Right lobe of liver (tissue), 6 donors: ENCODE data around the gene GOLGA6L2. TPM values are rescaled to one million over a fixed set of nuclear protein-coding genes. Genes with fewer than 3 reads are reported as not detected.
"Not testable (repeated sequence)": the region's sequence is repeated elsewhere in the genome, so short reads cannot be mapped to it uniquely, and the experiment has no call there.

Experiments used
- ATAC-seq, 4 donors: fragments of 200-7000 bp; cut with Tn5 transposase; one replicate each; pipeline ENCODE4 v1.9.1; 2020; ENCODE audit warnings: mild to moderate bottlenecking in 4 of 4, moderate library complexity in 4 of 4
- DNase-seq, 3 donors: peaks; one replicate each; pipeline ENCODE4 v3.0.0-alpha.2; 2020
- H3K27ac ChIP-seq, 3 donors: fragments of 200-600 bp; one replicate each; pipeline ENCODE4 v1.8.0; 2022
- H3K27me3 ChIP-seq, 2 donors: fragments of 200-600 bp; one replicate each; pipeline ENCODE4 v1.8.0; 2022
- H3K36me3 ChIP-seq, 4 donors: fragments of 200-600 bp; sonication (generic) in 1 of 4; one replicate each; pipeline versions ENCODE4 v1.5.1 to v1.8.0; 2017 to 2022; ENCODE audit warnings: control low read depth in 1 of 4
- H3K4me1 ChIP-seq, 4 donors: fragments of 200-600 bp; sonication (generic) in 1 of 4; one replicate each; pipeline versions ENCODE4 v1.5.1 to v1.8.0; 2017 to 2022; ENCODE audit warnings: control low read depth in 1 of 4
- H3K4me3 ChIP-seq, 3 donors: fragments of 200-600 bp; one replicate each; pipeline ENCODE4 v1.8.0; 2022
- H3K9me3 ChIP-seq, 4 donors: fragments of 200-600 bp; sonication (generic) in 1 of 4; one replicate each; pipeline versions ENCODE4 v1.5.1 to v1.8.0; 2017 to 2022; ENCODE audit warnings: control low read depth in 1 of 4
- POLR2A ChIP-seq: fragments of 450-650 bp; IDR thresholded peaks from one replicate; pipeline ENCODE4 v1.6.1; 2017; ENCODE audit warnings: antibody characterized with exemption, mild to moderate bottlenecking
- WGBS: methylation state at CpG from one replicate; pipeline ENCODE4 v1.1.6; 2018; ENCODE audit warnings: low coverage, low lambda C conversion rate; ENCODE audit not compliant: insufficient coverage; ENCODE audit errors: missing lambda C conversion rate; 5-methylcytosine and 5-hydroxymethylcytosine counted together
- intact Hi-C, 2 donors: fragments of 100-400 bp; cut with DNase I; formaldehyde crosslinking; loops; one replicate each; pipeline versions ENCODE4 v1.11.2 to v1.14.1; 2022
- total RNA-seq, 6 experiments: library from RNA; depleted of rRNA in 2 of 6; stranded (reverse); fragments of >200 nt in 2 of 6; fragmentation: NEBNext Ultra II Directional in 3 of 6; extraction: Animal tissue kit (Norgen Biotek cat#: 25700) in 3 of 6; gene quantifications; one replicate each; pipeline versions ENCODE4 v1.1.0 to v1.2.4, GENCODE V29; 2016 to 2023
- TF ChIP-seq, protein P1 (sequence below), 4 donors: fragments of 200-600 bp in 3 of 4; fragments of 450-650 bp in 1 of 4; IDR thresholded peaks; one replicate each; pipeline versions ENCODE4 v1.5.1 to v1.8.0; 2016 to 2022; ENCODE audit warnings: antibody characterized with exemption in 4 of 4, mild to moderate bottlenecking in 2 of 4
- donor health status: DM: no; HTN: yes; CAD: no.
- donor health status: DM: no; HTN: no; CAD: no.
- donor health status: DM: no; HTN: no; CAD: no.
- donor health status: DM: no; HTN: yes; CAD: no.
- donor health status: DM: no; HTN: yes; CAD: no.

The GOLGA6L2 gene
- total RNA-seq, 6 experiments from 2014 or later = not detected

DNA sequence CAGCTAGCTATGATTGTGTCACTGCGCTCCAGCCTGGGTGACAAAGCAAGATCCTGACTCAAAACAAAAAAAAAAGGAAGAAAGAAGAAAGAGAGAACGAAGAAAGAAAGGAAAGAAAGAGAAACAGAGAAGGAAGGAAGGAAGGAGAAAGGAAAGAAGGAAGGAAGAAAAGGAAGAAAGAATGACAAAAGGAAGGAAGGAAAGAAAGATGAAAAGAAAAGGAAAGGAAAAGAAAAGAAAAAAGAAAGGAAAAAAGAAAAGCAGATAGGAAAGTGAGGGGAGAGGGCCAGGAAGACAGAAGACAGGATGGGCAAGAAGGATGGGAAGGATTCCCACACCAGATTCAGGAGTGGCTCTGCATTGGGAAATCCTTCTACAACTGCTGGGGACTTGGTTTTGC, 44.9 kb downstream of the GOLGA6L2 start:
- TF ChIP-seq, protein P1, sequence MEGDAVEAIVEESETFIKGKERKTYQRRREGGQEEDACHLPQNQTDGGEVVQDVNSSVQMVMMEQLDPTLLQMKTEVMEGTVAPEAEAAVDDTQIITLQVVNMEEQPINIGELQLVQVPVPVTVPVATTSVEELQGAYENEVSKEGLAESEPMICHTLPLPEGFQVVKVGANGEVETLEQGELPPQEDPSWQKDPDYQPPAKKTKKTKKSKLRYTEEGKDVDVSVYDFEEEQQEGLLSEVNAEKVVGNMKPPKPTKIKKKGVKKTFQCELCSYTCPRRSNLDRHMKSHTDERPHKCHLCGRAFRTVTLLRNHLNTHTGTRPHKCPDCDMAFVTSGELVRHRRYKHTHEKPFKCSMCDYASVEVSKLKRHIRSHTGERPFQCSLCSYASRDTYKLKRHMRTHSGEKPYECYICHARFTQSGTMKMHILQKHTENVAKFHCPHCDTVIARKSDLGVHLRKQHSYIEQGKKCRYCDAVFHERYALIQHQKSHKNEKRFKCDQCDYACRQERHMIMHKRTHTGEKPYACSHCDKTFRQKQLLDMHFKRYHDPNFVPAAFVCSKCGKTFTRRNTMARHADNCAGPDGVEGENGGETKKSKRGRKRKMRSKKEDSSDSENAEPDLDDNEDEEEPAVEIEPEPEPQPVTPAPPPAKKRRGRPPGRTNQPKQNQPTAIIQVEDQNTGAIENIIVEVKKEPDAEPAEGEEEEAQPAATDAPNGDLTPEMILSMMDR (IDR thresholded peaks at IDR 0.05) = no peak
- TF ChIP-seq POLR2A = no peak
- Histone ChIP-seq H3K27ac (no peak overlapping the region), H3K27me3 (no peaks in the 10 kb centered on the region), H3K36me3 (no peaks in the 10 kb centered on the region), H3K4me3 (no peak overlapping the region), H3K4me1 (no peaks in the 10 kb centered on the region), H3K9me3 (no peaks in the 10 kb centered on the region)
- intact Hi-C loops = no loop called here
- no peak for ATAC-seq
- DNase-seq = no peak
- 61% methylated on average over 2 of the region's 2 CpGs for WGBS

DNA sequence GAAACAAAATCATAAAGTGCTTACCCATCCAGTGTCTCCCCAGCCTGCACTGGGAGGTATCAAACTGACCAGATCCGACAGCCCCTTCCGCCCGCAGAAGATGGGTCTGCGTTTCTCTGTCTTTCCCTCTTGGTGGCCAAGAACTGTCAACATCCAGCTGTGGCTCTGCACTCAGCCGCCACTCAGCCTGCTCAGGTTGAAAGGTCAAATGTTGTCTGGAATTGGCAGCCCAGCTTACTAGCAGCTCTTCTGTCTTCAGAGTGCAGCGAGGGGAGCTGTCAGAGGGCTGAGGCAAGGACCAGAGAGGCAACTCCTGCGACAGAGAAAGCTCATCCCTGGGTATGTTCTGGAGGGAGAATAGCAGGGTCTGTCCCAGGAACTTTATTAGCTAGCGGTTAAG, 45.4 kb downstream of the GOLGA6L2 start:
- DNase-seq = no peak

DNA sequence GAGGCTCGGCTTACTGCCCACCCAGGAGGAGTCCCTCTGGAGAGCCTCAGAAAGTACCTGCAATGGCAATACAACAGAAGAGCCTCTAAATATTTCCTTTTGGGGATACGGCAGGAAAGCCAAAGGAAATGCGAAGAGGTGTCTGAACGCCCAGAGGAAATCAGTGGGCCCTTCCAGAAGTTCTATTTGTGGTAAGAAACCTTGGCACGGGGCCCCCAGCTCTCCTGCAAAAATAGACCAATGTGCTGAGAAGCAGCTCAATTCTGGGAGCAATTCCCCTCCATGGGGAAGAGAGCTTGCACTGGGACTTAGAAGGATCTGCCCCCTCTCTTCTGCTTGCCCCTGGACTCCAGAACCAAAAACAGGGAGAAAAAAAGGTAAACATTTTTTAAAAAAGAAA, 47.8 kb downstream of the GOLGA6L2 start:
- not testable (repeated sequence) for H3K36me3 ChIP-seq
- WGBS = 38% methylated on average over 5 of the region's 5 CpGs

More for the DNA sequence above, 45.4 kb downstream of the GOLGA6L2 start:
- Histone ChIP-seq H3K4me3 (no peak overlapping the region), H3K27me3 (no peaks in the 10 kb centered on the region), H3K27ac (no peak overlapping the region), H3K9me3 (no peaks in the 10 kb centered on the region), H3K36me3 (no peaks in the 10 kb centered on the region), H3K4me1 (no peaks in the 10 kb centered on the region)
- peak in 2 of 4 donors; percentile 22 to 35 for ATAC-seq
- whole genome bisulfite sequencing = 25% methylated on average over 4 of the region's 8 CpGs
- intact Hi-C loops = no loop called here
- TF ChIP-seq, protein P1 (IDR thresholded peaks at IDR 0.05) = no peak
- no peak for TF ChIP-seq POLR2A

DNA sequence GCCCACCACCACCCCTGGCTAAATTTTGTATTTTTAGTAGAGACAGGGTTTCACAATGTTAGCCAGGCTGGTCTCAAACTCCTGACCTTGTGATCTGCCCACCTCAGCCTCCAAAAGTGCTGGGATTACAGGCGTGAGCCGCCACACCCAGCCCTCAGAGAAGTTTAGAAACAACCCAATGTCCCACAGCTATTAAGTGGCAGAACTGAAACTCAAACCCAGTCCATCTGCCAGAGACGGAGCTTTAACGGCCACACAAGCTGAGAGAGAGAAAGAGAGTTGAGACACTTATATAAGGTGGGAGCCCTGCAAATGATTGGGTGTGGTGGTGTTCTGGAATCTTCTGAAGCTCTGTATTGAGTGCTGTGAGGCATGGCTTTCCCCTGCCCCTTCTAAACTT, 48.7 kb downstream of the GOLGA6L2 start:
- H3K27me3 ChIP-seq, intact Hi-C loops, DNase-seq, ATAC-seq, H3K4me1 ChIP-seq, H3K9me3 ChIP-seq, H3K36me3 ChIP-seq, H3K4me3 ChIP-seq, H3K27ac ChIP-seq: not testable (repeated sequence)
- WGBS = 84% methylated on average over 3 of the region's 4 CpGs

More for the DNA sequence above, 47.8 kb downstream of the GOLGA6L2 start:
- H3K9me3 ChIP-seq, DNase-seq, intact Hi-C loops, H3K4me3 ChIP-seq, ATAC-seq, H3K4me1 ChIP-seq, H3K27me3 ChIP-seq, H3K27ac ChIP-seq: not testable (repeated sequence)

DNA sequence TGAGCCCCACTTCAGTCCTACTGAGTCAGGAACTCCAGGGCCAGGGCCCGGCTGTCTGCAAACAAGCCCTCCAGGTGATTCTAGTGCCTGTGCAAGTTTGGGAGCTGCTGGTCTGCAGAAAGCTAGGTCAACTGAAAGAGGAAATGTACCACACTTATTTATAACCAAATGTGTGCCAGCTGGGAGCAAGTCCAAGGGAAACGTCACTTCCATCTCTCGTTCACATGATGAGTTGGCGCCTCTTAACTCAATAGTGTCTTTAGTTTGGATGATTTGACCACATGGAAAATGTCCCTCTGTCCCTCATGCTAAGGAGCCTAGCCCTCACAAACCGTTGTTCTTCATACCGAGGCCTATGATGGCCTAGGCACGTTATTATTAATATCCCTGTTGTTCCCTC, 49.3 kb downstream of the GOLGA6L2 start:
- H3K27ac ChIP-seq = no peak overlapping the region
- no peaks in the 10 kb centered on the region for H3K9me3 ChIP-seq
- DNase-seq = no peak
- TF ChIP-seq, protein P1 (IDR thresholded peaks at IDR 0.05) = no peak
- no peak for TF ChIP-seq POLR2A
- H3K27me3 ChIP-seq = no peaks in the 10 kb centered on the region
- H3K36me3 ChIP-seq = no peaks in the 10 kb centered on the region
- H3K4me1 ChIP-seq = no peaks in the 10 kb centered on the region
- H3K4me3 ChIP-seq = no peak overlapping the region
- no peak for ATAC-seq
- intact Hi-C loops = no loop called here
- 59% methylated on average over 4 of the region's 7 CpGs for WGBS

DNA sequence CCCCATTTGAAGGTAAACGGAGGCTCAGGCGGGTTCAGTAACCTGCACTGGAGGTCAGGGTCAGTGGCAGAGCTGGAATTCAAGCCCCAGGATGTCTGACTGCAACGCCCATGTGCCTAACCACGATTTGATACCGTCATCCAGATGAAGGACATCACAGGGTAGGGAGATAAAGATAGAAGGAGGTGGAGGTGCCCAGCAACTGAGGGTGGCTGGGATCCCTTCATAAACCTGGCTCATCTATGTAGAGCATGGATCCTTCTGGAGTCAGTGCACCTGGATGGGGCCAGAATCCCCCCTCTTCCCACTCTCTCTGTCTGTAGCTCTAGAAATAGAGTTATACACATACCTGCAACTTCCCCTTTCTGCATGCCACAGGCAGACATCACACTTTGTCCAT, 51.2 kb downstream of the GOLGA6L2 start:
- WGBS = 43% methylated on average over 3 of the region's 5 CpGs
- intact Hi-C loops = no loop called here
- Histone ChIP-seq H3K9me3 (no peaks in the 10 kb centered on the region), H3K27me3 (no peaks in the 10 kb centered on the region), H3K4me1 (no peaks in the 10 kb centered on the region), H3K4me3 (no peak overlapping the region), H3K36me3 (no peaks in the 10 kb centered on the region), H3K27ac (no peak overlapping the region)
- DNase-seq = no peak
- TF ChIP-seq, protein P1 (IDR thresholded peaks at IDR 0.05) = no peak
- TF ChIP-seq POLR2A = no peak
- no peak for ATAC-seq
